Naive thymus-derived CD4-positive, alpha-beta T cell (primary cell): ENCODE data around the gene EIPR1. TPM values are rescaled to one million over a fixed set of nuclear protein-coding genes. Genes with fewer than 3 reads are reported as not detected.

Experiments
- ATAC-seq: fragments of 150-1000 bp; cut with Tn5 transposase; 2 replicates; pipeline ENCODE4 v1.10.0; 2021; ENCODE audit warnings: mild to moderate bottlenecking, moderate library complexity
- CTCF ChIA-PET: fragments of 350-600 bp; sonication (Branson Sonifier 250); formaldehyde crosslinking; loops from one replicate; lab custom pipeline; 2021; ENCODE audit warnings: antibody characterized with exemption; lab: Charles Lee
- POLR2A ChIA-PET: fragments of 350-600 bp; sonication (Branson Sonifier 250); formaldehyde crosslinking; loops from one replicate; lab custom pipeline; 2021; ENCODE audit warnings: antibody characterized with exemption, inconsistent platforms; lab: Charles Lee
- DNase-seq, 9 donors: peaks; one replicate each; pipeline versions ENCODE4 v3.0.0 to v3.0.0-alpha.2; 2020 to 2022; ENCODE audit warnings: mixed read lengths in 1 of 9
- H3K27ac ChIP-seq: one replicate; pipeline ENCODE4 v1.7.0; 2013; ENCODE audit warnings: mild to moderate bottlenecking, low read depth, low read length, moderate library complexity
- H3K27me3 ChIP-seq, 2 donors: one replicate each; pipeline ENCODE4 v1.7.0; 2013; ENCODE audit warnings: low read length in 2 of 2, mild to moderate bottlenecking in 2 of 2, moderate library complexity in 2 of 2; ENCODE audit not compliant: control insufficient read depth in 2 of 2, insufficient read depth in 2 of 2
- H3K36me3 ChIP-seq, 3 experiments: 1 replicate in 2 of 3; 2 replicates in 1 of 3; pipeline ENCODE4 v1.7.0; 2013; ENCODE audit warnings: low read length in 3 of 3, mild to moderate bottlenecking in 3 of 3, moderate library complexity in 1 of 3; ENCODE audit not compliant: insufficient read depth in 3 of 3, control insufficient read depth in 2 of 3
- H3K4me1 ChIP-seq, 2 donors: one replicate each; pipeline ENCODE4 v1.7.0; 2013; ENCODE audit warnings: low read length in 2 of 2, mild to moderate bottlenecking in 2 of 2, moderate library complexity in 1 of 2; ENCODE audit not compliant: control insufficient read depth in 2 of 2, insufficient read depth in 2 of 2
- H3K4me3 ChIP-seq: 2 replicates; pipeline ENCODE4 v1.7.0; 2013; ENCODE audit warnings: mild to moderate bottlenecking, low read length
- H3K9me3 ChIP-seq, 3 experiments: 1 replicate in 2 of 3; 2 replicates in 1 of 3; pipeline ENCODE4 v1.7.0; 2013; ENCODE audit warnings: low read length in 3 of 3; ENCODE audit not compliant: control insufficient read depth in 2 of 3
- H3K27ac Mint-ChIP-seq, 9 donors: one replicate each; pipeline ENCODE4 v1.8.0; 2020 to 2022; ENCODE audit warnings: mixed read lengths in 9 of 9, mild to moderate bottlenecking in 8 of 9, moderate library complexity in 5 of 9, inconsistent platforms in 2 of 9
- H3K27me3 Mint-ChIP-seq, 5 donors: one replicate each; pipeline ENCODE4 v1.8.0; 2021 to 2022; ENCODE audit warnings: mixed read lengths in 5 of 5, mild to moderate bottlenecking in 1 of 5
- H3K36me3 Mint-ChIP-seq, 5 donors: one replicate each; pipeline ENCODE4 v1.8.0; 2020 to 2022; ENCODE audit warnings: mixed read lengths in 5 of 5, mild to moderate bottlenecking in 3 of 5, inconsistent platforms in 1 of 5
- H3K4me1 Mint-ChIP-seq, 7 donors: one replicate each; pipeline ENCODE4 v1.8.0; 2020 to 2022; ENCODE audit warnings: mixed read lengths in 7 of 7, mild to moderate bottlenecking in 3 of 7, inconsistent platforms in 1 of 7
- H3K4me3 Mint-ChIP-seq, 10 donors: one replicate each; pipeline ENCODE4 v1.8.0; 2020 to 2022; ENCODE audit warnings: mild to moderate bottlenecking in 10 of 10, mixed read lengths in 10 of 10, moderate library complexity in 6 of 10, inconsistent platforms in 2 of 10
- H3K9me3 Mint-ChIP-seq, 11 donors: one replicate each; pipeline ENCODE4 v1.8.0; 2020 to 2022; ENCODE audit warnings: mixed read lengths in 11 of 11, mild to moderate bottlenecking in 4 of 11, inconsistent platforms in 1 of 11, moderate library complexity in 1 of 11
- intact Hi-C, 2 donors: fragments of 100-400 bp; cut with micrococcal nuclease; formaldehyde crosslinking; loops; one replicate each; pipeline ENCODE4 v1.15.1; 2023
- polyA plus RNA-seq, 2 donors: library from polyadenylated mRNA; unstranded; fragments of 300-500 nt; fragmentation: Illumina TruSeq; gene quantifications; one replicate each; pipeline ENCODE4 v1.2.3, GENCODE V29; 2021
- total RNA-seq, 6 experiments: library from RNA in 5 of 6; stranded (reverse) in 5 of 6; gene quantifications; 1 replicate in 5 of 6; 2 replicates in 1 of 6; pipeline ENCODE4 v1.2.3 and lab custom pipeline; 2021 to 2026

The EIPR1 gene
- total and polyA plus RNA-seq, 7 experiments from 2014 or later: 24.4 to 46.2 (median 27.3) TPM

DNA sequence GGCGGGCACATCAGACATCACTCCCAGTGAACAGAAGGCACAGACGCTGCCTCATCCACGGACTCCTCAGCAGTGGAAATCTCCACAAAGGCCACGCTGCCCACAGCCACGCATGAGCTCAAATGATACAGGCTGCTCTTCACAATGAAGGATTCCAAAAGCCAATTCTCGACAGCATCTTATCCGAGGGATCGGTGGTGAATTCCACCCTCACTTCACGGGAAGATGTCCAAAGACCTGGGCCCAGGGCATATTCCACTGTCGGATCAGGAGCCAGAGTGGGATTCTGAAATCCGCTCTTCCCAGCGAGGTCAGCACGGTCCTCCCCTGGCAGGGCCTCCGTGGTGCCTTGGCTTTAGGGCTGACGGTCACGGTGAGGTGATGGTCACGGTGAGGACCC, 55.8 kb downstream of the EIPR1 start:
- Histone ChIP-seq H3K4me3 (no peak overlapping the region), H3K36me3 (peaks cover 0 to 15% (median 0%) of the 10 kb centered on the region in 3 experiments), H3K27ac (no peak overlapping the region), H3K27me3 (no peaks in the 10 kb centered on the region), H3K9me3 (no peaks in the 10 kb centered on the region), H3K4me1 (no peaks in the 10 kb centered on the region)
- intact Hi-C loops: no loop called here
- Mint-ChIP-seq H3K27me3 (no peaks in the 10 kb centered on the region), H3K4me1 (peaks cover 0 to 17% (median 1%) of the 10 kb centered on the region in 7 donors), H3K27ac (no peak overlapping the region), H3K9me3 (peaks cover 0 to 1% (median 0%) of the 10 kb centered on the region in 11 donors), H3K36me3 (peaks cover 13 to 60% (median 29%) of the 10 kb centered on the region in 5 donors), H3K4me3 (no peak overlapping the region)
- CTCF ChIA-PET: no interaction called here
- POLR2A ChIA-PET: no interaction called here
- DNase-seq (no peak), ATAC-seq (no peak)

DNA sequence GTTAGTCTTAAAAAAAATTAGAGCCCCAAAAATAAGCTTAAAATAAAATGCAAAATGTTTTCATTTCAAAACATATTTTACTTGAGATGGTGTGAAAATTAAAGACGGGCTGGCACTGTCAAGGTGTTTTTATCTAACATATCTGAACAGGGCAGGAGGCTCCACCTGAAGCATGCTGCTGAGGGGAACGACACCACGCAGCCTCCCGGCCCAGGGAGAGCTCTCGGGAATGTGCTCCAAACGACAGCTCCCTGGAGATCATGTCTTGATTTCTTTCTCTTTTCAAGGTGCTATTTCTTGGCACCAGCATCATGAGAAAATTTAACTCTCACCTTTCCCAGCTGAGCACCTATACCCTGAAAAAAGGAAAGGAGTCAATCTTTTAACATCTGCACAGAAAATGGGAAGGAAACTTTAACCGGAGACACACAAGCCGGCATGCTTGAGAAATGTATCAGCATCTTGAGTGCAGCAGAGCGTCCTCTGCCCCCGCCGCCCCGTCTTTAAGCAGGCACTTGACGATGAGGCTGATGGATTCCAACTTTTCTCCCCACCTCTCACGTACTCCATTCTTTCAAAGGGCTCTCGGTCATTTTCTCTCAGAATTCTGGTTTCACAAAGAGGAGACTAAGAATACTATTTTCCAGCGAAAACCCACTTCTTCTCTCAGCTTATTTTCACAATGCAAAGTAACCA, 56.6 kb downstream of the EIPR1 start:
- intact Hi-C loops: no loop called here
- peaks cover 0 to 15% (median 0%) of the 10 kb centered on the region in 3 experiments for H3K36me3 ChIP-seq
- CTCF ChIA-PET: interaction anchor here (0.6 kb wide), 1 partner anchor 46 kb away, joined by 3 read pairs; no protein-coding TSS in a partner anchor
- no peak overlapping the region for H3K4me3 Mint-ChIP-seq
- H3K36me3 Mint-ChIP-seq: peaks cover 14 to 60% (median 29%) of the 10 kb centered on the region in 5 donors
- H3K27me3 ChIP-seq: no peaks in the 10 kb centered on the region
- peaks cover 0 to 1% (median 0%) of the 10 kb centered on the region in 11 donors for H3K9me3 Mint-ChIP-seq
- peaks cover 0 to 12% (median 5%) of the 10 kb centered on the region in 7 donors for H3K4me1 Mint-ChIP-seq
- ATAC-seq (no peak), DNase-seq (no peak)
- H3K9me3 ChIP-seq: no peaks in the 10 kb centered on the region
- no peak overlapping the region for H3K4me3 ChIP-seq
- H3K27me3 Mint-ChIP-seq: no peaks in the 10 kb centered on the region
- no peaks in the 10 kb centered on the region for H3K4me1 ChIP-seq
- H3K27ac Mint-ChIP-seq: no peak overlapping the region
- no peak overlapping the region for H3K27ac ChIP-seq
- POLR2A ChIA-PET: no interaction called here

DNA sequence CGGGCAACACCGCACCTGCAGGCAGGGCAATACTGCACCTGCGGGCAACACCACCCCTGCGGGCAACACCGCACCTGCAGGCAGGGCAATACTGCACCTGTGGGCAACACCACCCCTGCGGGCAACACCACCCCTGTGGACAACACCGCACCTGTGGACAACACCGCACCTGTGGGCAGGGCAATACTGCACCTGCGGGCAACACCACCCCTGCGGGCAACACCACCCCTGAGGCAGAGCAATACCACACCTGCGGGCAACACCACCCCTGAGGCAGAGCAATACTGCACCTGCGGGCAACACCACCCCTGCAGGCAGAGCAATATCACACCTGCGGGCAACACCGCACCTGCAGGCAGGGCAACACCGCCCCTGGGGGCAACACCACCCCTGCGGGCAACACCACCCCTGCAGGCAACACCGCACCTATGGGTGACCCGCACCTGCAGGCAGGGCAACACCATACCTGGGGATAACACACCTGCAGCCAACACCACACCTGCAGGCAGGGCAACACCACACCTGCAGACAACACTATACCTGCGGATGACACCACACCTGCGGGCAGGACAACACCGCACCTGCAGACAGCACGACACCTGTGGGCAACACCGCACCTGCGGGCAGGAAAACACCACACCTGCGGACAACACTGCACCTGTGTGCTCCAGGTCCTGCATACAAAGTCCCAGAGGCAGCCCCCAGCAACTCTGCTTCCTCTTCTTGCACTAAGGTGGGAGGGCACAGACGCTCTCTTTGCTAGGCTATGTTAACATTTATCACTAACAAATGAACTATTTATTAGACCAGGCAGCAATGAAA, 57.7 kb downstream of the EIPR1 start:
- Histone ChIP-seq H3K4me1 (no peaks in the 10 kb centered on the region), H3K27ac (no peak overlapping the region), H3K4me3 (no peak overlapping the region), H3K36me3 (peaks cover 0 to 15% (median 0%) of the 10 kb centered on the region in 3 experiments), H3K27me3 (no peaks in the 10 kb centered on the region), H3K9me3 (no peaks in the 10 kb centered on the region)
- Mint-ChIP-seq H3K4me1 (peaks cover 0 to 12% (median 5%) of the 10 kb centered on the region in 7 donors), H3K4me3 (no peak overlapping the region), H3K27ac (no peak overlapping the region), H3K36me3 (peaks cover 14 to 55% (median 29%) of the 10 kb centered on the region in 5 donors), H3K27me3 (no peaks in the 10 kb centered on the region), H3K9me3 (peaks cover 0 to 1% (median 0%) of the 10 kb centered on the region in 11 donors)
- intact Hi-C loops: no loop called here
- no peak for ATAC-seq
- ChIA-PET CTCF (no interaction called here), POLR2A (no interaction called here)
- no peak for DNase-seq

DNA sequence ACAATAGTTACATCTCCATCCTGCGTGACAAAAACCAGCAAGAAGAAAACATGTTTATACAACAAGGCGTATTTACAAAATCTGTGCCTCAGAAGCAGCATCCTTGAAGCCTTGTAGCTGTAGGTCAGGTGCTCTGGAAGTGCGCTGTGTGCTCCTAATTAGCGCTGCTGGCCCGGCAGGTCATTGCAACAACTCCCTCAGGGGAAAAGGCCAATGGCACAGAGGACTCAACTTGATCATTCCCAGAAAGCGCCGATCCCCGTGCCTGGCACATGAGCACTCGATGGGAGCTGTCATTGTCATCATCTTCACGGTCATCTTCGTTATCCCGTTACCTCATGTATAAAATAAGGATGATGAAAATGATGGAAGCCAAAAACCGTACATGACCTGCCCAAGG, 58.5 kb downstream of the EIPR1 start:
- Mint-ChIP-seq H3K4me3 (no peak overlapping the region), H3K36me3 (peaks cover 14 to 55% (median 29%) of the 10 kb centered on the region in 5 donors), H3K27ac (no peak overlapping the region), H3K27me3 (no peaks in the 10 kb centered on the region), H3K9me3 (peaks cover 0 to 1% (median 0%) of the 10 kb centered on the region in 11 donors), H3K4me1 (peaks cover 0 to 13% (median 6%) of the 10 kb centered on the region in 7 donors)
- H3K9me3 ChIP-seq: no peaks in the 10 kb centered on the region
- intact Hi-C loops: no loop called here
- ATAC-seq: no peak
- ChIA-PET CTCF (no interaction called here), POLR2A (no interaction called here)
- H3K4me3 ChIP-seq: no peak overlapping the region
- no peaks in the 10 kb centered on the region for H3K4me1 ChIP-seq
- H3K27ac ChIP-seq: no peak overlapping the region
- H3K36me3 ChIP-seq: peaks cover 0 to 15% (median 0%) of the 10 kb centered on the region in 3 experiments
- DNase-seq: no peak
- no peaks in the 10 kb centered on the region for H3K27me3 ChIP-seq

DNA sequence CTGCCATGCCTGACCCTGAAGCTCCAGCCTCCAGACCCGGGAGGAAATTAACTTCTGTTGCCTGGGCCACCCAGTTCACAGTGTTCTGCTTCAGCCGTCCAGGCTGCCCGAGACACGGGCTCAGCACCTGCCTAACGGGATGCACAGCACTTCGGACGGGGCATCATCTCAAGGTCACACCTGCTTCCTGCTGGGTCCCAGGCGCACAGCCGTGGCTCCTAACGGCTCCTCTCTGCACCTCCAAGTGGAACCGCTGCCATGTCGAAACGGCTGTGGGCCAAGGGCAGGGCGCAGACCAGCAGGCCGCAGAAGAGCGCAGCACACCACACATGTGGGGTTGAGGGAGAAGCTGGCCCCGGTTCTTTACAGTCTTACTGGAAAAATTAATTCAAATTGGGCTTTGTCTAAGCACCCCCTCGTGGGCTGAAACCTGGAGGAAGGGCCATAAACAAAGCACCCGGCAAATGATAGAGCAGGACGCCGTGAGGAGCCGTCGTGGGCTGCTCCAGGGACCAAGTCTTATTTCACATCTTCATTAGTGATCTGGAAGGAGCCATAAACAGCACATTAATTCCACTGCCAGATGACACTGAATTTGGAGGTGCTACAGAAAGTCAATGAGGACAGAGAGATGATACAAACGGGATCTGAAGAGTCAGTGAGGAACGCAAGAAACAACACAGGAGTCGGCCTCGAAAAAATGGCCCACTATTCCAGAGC, 59.6 kb downstream of the EIPR1 start:
- peaks cover 0 to 15% (median 0%) of the 10 kb centered on the region in 3 experiments for H3K36me3 ChIP-seq
- intact Hi-C loops: no loop called here
- Mint-ChIP-seq H3K36me3 (peaks cover 9 to 46% (median 25%) of the 10 kb centered on the region in 5 donors), H3K4me1 (peaks cover 3 to 17% (median 13%) of the 10 kb centered on the region in 7 donors), H3K4me3 (no peak overlapping the region), H3K9me3 (peaks cover 0 to 1% (median 0%) of the 10 kb centered on the region in 11 donors), H3K27ac (no peak overlapping the region), H3K27me3 (no peaks in the 10 kb centered on the region)
- no peak for ATAC-seq
- H3K9me3 ChIP-seq: no peaks in the 10 kb centered on the region
- no peak overlapping the region for H3K4me3 ChIP-seq
- H3K27ac ChIP-seq: no peak overlapping the region
- ChIA-PET CTCF (interaction anchor here (0.6 kb wide), 1 partner anchor 412 kb away, joined by 3 read pairs; no protein-coding TSS in a partner anchor), POLR2A (no interaction called here)
- peaks cover 0 to 5% of the 10 kb centered on the region in 2 donors for H3K4me1 ChIP-seq
- H3K27me3 ChIP-seq: no peaks in the 10 kb centered on the region
- DNase-seq: no peak

DNA sequence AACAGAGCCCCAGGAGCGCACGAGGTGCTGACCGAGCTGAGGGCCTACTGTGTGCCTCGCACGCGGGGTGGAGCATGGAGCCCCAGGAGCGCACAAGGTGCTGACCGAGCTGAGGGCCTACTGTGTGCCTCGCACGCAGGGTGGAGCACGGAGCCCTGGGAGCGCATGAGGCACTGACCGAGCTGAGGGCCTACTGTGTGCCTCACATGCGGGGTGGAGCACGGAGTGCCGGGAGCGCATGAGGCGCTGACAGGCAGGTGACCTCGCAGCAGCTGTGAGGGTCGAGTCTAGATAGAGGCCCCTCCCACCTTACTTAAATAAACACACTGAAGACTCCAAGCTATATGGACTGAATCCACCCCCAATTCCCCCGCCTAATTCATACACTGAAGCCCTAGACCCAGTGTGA, 60.3 kb downstream of the EIPR1 start:
- Histone ChIP-seq H3K4me3 (no peak overlapping the region), H3K36me3 (peaks cover 0 to 15% (median 0%) of the 10 kb centered on the region in 3 experiments), H3K9me3 (no peaks in the 10 kb centered on the region), H3K4me1 (peaks cover 0 to 7% of the 10 kb centered on the region in 2 donors), H3K27ac (no peak overlapping the region), H3K27me3 (no peaks in the 10 kb centered on the region)
- intact Hi-C loops: no loop called here
- Mint-ChIP-seq H3K4me3 (no peak overlapping the region), H3K9me3 (peaks cover 0 to 1% (median 0%) of the 10 kb centered on the region in 11 donors), H3K27ac (peak overlapping the region in 1 of 9 donors; percentile 36), H3K36me3 (peaks cover 9 to 41% (median 25%) of the 10 kb centered on the region in 5 donors), H3K4me1 (peaks cover 7 to 23% (median 17%) of the 10 kb centered on the region in 7 donors), H3K27me3 (no peaks in the 10 kb centered on the region)
- CTCF ChIA-PET: interaction anchor here (0.6 kb wide), 1 partner anchor 413 kb away, joined by 3 read pairs; no protein-coding TSS in a partner anchor
- POLR2A ChIA-PET: no interaction called here
- no peak for DNase-seq
- no peak for ATAC-seq
